ENCODE results near the gene SLC34A3.
"Not testable (repeated sequence)": the region's sequence is repeated elsewhere in the genome, so short reads cannot be mapped to it uniquely, and the experiment has no call there.

SLC34A3 gene

DNA sequence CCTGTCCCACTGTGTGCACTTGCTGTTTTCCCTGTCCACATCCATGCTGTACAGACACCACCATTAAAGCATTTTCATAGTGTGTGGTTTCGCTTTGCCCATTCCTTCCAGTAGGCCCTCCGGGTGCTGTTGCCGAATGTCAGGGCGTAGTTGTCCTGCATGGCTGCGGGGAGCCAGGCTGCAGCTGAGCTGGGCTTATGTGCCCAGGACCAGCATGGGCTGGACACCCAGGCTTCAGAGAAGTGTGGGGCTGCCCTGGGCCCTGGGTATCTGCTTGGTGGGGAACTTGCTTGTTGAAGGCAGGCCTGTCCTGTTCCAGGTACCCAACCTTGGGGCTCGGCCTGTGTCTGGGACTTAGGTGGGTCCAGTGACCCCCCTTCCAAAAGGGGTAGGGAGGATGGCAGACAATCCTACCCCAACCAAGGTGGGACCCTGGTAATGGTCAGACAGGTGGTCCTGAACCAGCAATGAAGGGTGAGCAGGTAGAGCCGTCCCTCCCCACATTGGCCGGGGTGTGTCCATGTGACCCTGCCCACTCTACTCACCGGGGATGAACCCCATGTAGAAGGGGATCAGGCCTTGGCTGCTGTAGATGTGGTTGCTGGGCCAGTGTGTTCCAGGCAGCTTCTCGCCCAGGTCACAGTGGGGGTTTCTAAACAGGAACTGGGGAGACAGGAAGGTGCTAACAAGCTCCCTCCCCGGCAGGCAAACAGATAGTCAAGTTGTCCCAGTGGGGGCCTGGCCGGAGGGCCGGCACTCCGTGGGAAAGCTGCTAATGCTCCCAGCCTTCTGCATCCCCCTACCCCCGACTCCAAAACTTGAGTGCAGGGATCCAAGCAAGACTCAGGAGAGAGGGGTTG is 13.2 kb downstream of the SLC34A3 start:
- no peak for DNase-seq

DNA sequence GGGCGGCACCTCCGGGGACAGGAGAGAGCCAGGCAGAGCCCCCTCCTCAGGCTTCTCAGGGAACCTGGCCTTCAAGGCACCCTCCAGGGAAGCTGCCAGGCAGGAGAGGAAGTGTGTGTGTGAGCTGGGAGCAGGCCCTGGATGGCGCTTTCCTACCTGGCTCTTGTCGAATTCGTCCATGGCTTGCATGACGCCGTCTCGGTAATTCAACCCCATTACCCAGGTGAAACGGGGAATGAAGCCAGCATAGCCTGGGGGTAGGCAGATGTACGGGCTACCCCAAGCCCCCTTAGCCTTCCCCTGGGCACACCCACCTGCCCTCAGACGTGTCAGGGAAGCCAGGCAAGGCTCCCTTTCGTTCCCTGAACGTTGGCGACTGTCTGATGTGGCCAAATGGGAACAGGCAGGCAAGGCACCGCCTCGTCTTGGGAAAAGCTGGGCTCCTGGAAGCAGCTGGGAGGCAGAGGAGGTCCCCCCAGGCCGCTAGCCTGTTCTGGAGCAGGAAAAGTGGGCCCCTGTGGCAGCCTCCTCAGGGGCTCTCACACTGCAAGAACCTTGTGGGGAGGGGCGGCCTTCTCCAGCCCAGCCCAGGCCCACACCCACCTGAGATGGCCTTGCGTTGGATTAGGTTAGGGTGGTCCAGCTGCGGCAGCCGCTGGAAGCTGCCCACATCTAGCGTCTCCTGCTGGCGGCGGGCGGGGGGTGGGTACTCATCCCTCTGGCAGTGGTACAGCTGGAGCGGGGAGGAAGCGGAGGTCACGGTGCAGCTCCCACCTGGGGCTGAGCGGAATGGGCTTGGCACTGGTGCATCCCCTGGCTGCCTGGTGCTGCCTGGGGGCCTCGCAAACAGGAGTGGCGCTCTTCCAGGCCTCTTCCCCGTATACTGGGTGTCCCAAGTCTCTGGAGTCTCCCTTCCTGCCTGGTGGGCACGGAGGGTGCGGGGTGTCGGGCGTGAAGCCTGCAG is 14.1 kb downstream of the SLC34A3 start:
- no peak for DNase-seq

DNA sequence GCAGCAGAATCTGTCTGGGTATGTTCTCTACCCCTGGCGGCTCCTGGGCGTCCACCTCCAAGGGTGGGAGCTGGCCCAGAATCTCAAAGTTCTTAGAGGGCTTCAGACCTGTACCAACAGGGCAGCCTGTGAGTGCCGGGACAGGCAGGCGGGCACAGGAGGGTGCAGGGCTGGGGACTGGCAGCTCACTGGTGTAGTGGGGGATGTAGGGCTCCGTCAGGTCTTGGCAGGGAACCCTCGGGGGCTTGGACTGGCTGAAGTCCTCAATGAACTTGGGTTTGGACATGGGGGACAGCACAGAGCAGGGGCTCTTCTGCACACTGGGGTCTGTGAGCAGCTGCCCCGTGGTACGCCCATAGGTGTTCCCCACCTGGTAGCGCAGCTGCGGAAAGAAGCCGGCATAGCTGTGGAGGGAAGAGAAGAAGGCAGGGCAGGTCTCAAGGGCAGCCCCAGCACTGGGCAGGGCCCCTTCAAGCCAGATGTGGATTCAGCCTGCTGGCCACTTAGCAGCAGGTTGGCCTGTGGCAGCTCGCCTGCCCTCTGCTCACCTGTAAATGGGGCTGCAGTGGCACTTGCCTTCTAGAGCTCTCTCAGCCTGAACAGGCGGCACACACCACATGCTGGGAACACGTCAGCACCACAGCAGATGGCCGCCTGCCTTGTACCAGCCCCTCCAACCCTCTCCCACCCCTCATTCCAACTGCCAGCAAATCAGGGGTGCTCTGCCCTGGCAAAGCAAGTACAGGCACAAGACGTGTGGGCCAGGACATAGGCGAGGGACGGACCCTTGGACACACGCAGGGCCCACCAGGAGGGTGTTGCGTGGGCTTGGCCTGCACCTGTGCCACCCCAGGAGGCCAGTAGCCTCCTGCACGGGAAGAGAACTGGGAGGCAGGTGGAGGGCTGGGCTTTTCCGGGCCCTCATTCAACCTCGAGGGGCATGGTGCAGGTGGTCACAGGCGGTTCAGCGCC is 15.0 kb downstream of the SLC34A3 start:
- DNase-seq: no peak

- no peak for DNase-seq
Observed at GRCh38 chr9:137247135-137247915, 16.6 kb downstream of the SLC34A3 start.

DNA sequence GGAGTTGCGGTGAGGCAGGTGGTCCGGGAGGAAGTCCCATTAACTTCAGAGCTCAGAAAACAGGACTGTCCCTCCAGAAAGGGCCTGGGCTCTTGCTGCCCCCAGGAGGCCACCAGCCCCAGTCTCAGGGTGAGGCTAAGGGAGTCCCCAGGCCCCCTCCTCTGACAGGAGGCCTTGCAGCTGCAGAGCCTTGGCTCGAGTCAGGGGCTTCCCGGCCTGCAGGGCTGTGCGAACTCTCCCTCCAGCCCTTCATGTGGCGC is 17.1 kb downstream of the SLC34A3 start:
- DNase-seq: no peak

GRCh38 chr9:137250329-137251193 is 19.9 kb downstream of the SLC34A3 start:
- no peak for DNase-seq

DNA sequence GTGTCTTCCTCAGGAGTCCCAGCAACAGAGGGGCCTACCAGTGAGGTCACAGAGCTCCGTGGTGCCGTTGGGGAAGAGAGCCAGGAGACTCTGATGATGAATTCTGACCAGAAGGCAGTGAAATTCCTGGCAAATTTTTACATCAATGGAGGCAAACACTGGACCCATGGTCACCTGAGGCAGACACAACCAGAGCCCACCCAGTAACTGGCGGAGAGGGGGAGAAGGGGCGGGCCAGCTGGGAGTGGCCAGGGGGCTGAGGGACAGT is 20.4 kb downstream of the SLC34A3 start, which contains the start of gene STPG3:
TSS of gene STPG3 (plus strand) at position 93 of the 268 bp plus-strand sequence. CDS start at position 94, 1 bp downstream.
- DNase-seq: no peak

GRCh38 chr9:137251490-137252268 is 21.0 kb downstream of the SLC34A3 start:
- no peak for DNase-seq

DNA sequence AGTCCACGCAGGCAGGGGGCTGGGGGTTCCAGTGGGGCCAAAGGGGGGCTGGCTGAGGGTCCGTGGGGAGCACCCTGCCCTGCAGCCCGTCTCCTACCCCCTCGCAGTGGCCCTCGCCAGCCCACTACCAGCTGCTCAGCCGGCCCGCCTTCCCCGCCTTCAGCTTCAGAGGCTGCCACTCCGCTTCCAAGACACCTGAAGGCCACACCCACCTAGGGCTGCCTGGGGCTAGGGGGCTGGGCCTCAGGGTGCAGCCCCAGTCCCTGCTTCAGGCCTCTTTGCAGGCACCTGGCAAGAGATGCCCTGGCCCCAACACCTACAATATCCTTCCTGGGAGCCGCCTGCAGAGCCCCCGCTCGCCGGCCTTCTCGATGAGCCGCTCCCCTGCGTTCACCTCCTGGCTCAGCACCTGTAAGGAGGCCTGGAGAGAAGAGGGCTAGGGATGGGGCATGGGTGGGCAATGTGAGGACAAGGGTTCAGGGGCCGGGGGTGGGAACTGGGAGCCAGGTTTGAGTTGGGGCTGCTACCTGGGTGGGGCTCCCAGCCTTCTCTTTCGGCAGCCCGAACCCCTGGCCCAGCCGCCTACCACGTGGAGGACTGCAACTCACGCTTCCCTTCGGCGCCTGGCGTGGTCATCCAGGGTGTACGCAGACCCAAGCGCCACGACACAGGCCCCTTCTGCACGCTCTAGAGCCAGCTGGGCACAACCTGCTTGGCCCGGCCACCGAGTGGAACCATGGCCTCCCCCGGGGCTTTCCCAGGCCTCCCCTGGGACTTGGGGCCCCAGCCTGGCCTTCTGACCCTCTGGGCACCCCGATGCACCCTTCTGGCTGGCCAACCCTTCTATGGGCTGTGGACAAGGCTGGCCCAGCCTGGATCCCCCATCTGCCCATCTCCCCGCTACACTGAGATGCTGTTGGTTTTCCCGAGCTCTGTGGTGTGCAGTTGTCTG is 22.1 kb downstream of the SLC34A3 start:
- no peak for DNase-seq

- no peak for DNase-seq
Observed at GRCh38 chr9:137253717-137254623, 23.3 kb downstream of the SLC34A3 start.

DNA sequence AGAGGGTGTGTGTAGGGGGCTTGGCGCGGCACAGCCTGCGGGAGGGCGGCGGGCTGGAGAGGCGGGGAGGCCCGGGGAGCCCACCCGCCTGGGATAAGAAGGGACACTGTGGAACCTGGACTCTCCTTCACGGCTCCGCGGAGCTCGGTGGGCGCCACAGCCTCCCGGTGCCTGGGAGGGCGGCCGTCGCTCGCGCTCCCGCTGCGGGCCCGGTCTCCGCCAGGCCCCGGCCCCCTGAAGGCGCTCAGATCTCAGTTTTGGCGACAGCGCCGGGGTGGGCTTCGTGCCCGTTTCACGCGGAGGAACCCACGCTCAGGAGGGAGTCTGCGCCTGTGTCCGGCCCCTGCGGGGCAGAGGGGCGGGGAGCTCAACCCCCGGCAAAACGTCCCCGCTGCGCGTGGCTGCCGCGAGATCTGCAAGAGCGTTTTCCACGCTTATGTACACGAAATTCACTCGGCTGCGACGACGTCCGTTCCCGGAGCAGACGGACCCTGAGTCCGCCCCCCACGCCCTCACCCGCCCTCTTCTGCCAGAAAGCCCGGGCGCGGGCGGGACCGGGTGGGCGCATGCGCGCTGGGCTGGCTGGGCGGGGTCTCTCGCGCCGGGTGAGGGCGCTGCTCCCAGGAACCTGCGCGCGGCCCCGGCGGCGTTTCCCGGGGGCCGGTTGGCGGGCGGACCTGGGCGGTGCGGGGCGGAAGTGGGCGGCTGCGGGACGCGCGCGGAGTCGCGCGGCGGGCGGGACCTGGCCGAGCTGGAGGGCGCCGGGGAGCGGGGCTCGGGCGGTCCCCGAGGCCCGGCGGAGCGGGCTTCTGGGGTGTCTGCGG is 24.1 kb downstream of the SLC34A3 start, which contains the start of gene NELFB:
TSS of gene NELFB (plus strand) at position 704 of the 824 bp plus-strand sequence.
- peak; percentile 54 for DNase-seq

GRCh38 chr9:137255448-137256114 is 24.9 kb downstream of the SLC34A3 start:
- no peak for DNase-seq

GRCh38 chr9:137256362-137256761 is 25.7 kb downstream of the SLC34A3 start:
- no peak for DNase-seq

DNA sequence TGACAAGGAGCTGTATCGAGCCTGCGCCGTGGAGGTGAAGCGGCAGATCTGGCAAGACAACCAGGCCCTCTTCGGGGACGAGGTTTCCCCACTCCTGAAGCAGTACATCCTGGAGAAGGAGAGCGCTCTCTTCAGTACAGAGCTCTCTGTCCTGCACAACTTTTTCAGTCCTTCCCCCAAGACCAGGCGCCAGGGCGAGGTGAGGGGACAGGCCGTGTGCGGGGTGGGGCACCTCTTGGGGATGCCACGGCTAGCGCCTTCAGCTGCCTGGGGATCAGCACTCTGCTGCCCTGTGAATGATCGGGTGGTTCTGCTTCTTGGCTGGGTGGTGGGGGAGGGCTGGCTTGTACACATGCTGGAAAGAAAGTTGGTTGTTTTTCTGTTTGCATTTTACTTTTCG is 26.2 kb downstream of the SLC34A3 start:
- no peak for DNase-seq

DNA sequence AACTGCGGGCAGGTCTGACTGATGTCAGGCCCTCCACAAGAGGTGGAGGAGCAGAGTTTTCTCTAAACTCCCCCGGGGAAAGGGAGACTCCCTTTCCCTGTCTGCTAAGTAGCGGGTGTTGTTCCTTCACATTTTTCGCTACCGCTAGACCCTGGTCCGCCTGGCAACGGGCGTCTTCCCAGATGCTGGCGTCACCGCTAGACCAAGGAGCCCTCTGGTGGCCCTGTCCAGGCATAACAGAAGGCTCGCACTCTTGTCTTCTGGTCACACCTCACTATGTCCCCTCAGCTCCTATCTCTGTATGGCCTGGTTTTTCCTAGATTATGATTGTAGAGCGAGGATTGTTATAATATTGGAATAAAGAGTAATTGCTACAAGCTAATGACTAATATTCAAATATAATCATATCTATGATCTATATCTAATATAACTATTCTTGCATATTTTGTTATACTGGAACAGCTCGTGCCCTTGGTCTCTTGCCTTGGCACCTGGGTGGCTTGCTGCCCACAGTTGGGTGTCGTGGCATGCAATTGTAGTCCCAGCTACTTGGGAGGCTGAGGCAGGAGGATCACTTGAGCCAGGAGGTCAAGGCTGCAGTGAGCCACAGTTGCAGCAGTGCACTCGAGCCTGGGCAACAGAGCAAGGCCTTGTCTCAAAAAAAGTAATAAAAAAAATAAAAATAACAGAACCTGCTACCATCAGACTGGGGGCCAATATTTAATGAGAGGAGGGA is 31.6 kb downstream of the SLC34A3 start:
- not testable (repeated sequence) for DNase-seq

- DNase-seq: no peak
Observed at GRCh38 chr9:137262909-137263285, 32.2 kb downstream of the SLC34A3 start.
